Measurements from ENCODE around the gene NR6A1.

The NR6A1 gene

DNA sequence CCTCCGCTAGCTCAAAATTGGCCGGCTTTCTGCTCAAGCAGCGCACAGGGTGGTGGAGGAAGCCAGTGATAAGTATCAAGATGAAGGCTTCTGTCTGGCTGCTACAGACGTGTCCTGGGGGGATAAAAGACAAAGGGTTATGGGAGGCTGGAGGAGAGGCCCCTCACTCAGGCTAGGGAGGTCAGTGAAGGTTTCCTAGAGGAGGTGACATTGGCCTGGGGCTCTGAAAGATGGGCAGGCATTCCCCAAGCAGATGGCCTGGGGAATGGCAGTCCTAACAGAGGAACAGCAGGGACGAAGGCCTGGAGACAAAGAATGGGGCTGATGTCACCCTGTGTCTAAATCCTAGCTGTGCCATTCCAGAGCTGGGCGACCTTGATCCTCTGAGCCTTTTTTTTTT lies 38.1 kb upstream of the NR6A1 start:
- Histone ChIP-seq H4K20me1 (ENCODE audit: insufficient read depth, low read length, poor library complexity, severe bottlenecking) (no peaks in the 10 kb centered on the region), H3K4me3 (ENCODE audit: low read length, poor library complexity, severe bottlenecking) (no peak overlapping the region), H3K36me3 (ENCODE audit: insufficient read depth, low read length) (no peaks in the 10 kb centered on the region), H3K9me3 (ENCODE audit: insufficient read depth, low read depth, low read length) (no peaks in the 10 kb centered on the region), H3K9me2 (replicated peaks; ENCODE audit: low read depth, low read length) (no peaks in the 10 kb centered on the region), H3K79me2 (ENCODE audit: insufficient read depth, low read length) (no peaks in the 10 kb centered on the region), H3K4me1 (ENCODE audit: insufficient read depth, low read length, poor library complexity, severe bottlenecking) (no peaks in the 10 kb centered on the region), H2AFZ (ENCODE audit: low read length) (no peak overlapping the region), H3F3A (ENCODE audit: low read depth) (no peaks in the 10 kb centered on the region), H3K4me2 (ENCODE audit: low read depth, low read length, poor library complexity, severe bottlenecking) (no peak overlapping the region), H3K27me3 (ENCODE audit: insufficient read depth, low read length, poor library complexity, severe bottlenecking) (no peaks in the 10 kb centered on the region), H3K9ac (ENCODE audit: low read depth, low read length, poor library complexity, severe bottlenecking) (no peak overlapping the region)
- no peak for TF ChIP-seq CTCF (conservative IDR thresholded peaks at IDR 0.05; ENCODE audit: low read length)
- no peak for TF ChIP-seq EZH2phosphoT487 (IDR thresholded peaks at IDR 0.05; ENCODE audit: borderline replicate concordance)

DNA sequence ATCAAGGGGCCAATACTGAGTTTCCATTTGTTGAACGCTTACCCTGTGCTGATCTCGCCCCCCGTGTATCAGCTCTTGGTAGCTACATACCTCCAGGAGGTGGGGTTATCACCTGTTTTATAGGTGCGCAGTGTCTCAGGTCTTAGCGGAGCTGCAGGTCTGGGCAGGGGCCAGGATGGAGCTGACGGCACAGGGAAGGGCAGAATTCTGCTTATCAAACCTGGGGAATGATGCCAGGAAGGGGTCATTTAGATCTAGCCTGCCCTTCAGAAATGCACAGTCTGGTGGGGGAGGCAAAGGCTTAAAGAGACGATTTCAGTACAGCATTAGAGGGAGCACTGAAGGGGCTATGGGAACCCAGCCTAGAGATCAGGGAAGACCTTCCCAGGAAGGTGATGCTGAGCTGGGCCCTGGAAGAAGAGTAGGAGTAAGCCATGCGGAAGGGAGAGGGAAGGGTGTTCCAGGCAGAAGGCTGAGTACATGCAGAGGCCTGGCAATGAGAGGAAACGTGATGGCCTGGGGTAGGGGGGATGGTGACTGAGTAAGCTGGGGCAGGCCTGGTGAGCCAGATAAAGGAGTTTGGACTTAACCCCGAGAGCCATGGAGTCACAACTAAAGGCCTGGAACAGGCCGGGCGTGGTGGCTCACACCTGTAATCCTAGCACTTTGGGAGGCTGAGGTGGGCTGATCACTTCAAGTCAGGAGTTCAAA lies 37.3 kb upstream of the NR6A1 start:
- no peaks in the 10 kb centered on the region for H3K9me3 ChIP-seq (ENCODE audit: insufficient read depth, low read depth, low read length)
- H3K4me1 ChIP-seq (ENCODE audit: insufficient read depth, low read length, poor library complexity, severe bottlenecking): no peaks in the 10 kb centered on the region
- no peaks in the 10 kb centered on the region for H3K79me2 ChIP-seq (ENCODE audit: insufficient read depth, low read length)
- no peaks in the 10 kb centered on the region for H3K36me3 ChIP-seq (ENCODE audit: insufficient read depth, low read length)
- H3K9me2 ChIP-seq (replicated peaks; ENCODE audit: low read depth, low read length): no peaks in the 10 kb centered on the region
- H4K20me1 ChIP-seq (ENCODE audit: insufficient read depth, low read length, poor library complexity, severe bottlenecking): no peaks in the 10 kb centered on the region
- no peaks in the 10 kb centered on the region for H3K27me3 ChIP-seq (ENCODE audit: insufficient read depth, low read length, poor library complexity, severe bottlenecking)
- no peak overlapping the region for H3K4me3 ChIP-seq (ENCODE audit: low read length, poor library complexity, severe bottlenecking)
- TF ChIP-seq EZH2phosphoT487 (IDR thresholded peaks at IDR 0.05; ENCODE audit: borderline replicate concordance) (no peak), CTCF (conservative IDR thresholded peaks at IDR 0.05; ENCODE audit: low read length) (no peak)
- no peak overlapping the region for H2AFZ ChIP-seq (ENCODE audit: low read length)
- H3K4me2 ChIP-seq (ENCODE audit: low read depth, low read length, poor library complexity, severe bottlenecking): no peak overlapping the region
- no peak overlapping the region for H3K9ac ChIP-seq (ENCODE audit: low read depth, low read length, poor library complexity, severe bottlenecking)
- H3F3A ChIP-seq (ENCODE audit: low read depth): no peaks in the 10 kb centered on the region

- Histone ChIP-seq H3K9me3 (ENCODE audit: insufficient read depth, low read depth, low read length) (no peaks in the 10 kb centered on the region), H2AFZ (ENCODE audit: low read length) (no peak overlapping the region), H4K20me1 (ENCODE audit: insufficient read depth, low read length, poor library complexity, severe bottlenecking) (no peaks in the 10 kb centered on the region), H3K4me1 (ENCODE audit: insufficient read depth, low read length, poor library complexity, severe bottlenecking) (no peaks in the 10 kb centered on the region), H3F3A (ENCODE audit: low read depth) (no peaks in the 10 kb centered on the region), H3K4me2 (ENCODE audit: low read depth, low read length, poor library complexity, severe bottlenecking) (no peak overlapping the region), H3K36me3 (ENCODE audit: insufficient read depth, low read length) (no peaks in the 10 kb centered on the region), H3K79me2 (ENCODE audit: insufficient read depth, low read length) (no peaks in the 10 kb centered on the region), H3K4me3 (ENCODE audit: low read length, poor library complexity, severe bottlenecking) (no peak overlapping the region), H3K9me2 (replicated peaks; ENCODE audit: low read depth, low read length) (no peaks in the 10 kb centered on the region), H3K9ac (ENCODE audit: low read depth, low read length, poor library complexity, severe bottlenecking) (no peak overlapping the region), H3K27me3 (ENCODE audit: insufficient read depth, low read length, poor library complexity, severe bottlenecking) (no peaks in the 10 kb centered on the region)
- TF ChIP-seq EZH2phosphoT487 (IDR thresholded peaks at IDR 0.05; ENCODE audit: borderline replicate concordance) (no peak), CTCF (conservative IDR thresholded peaks at IDR 0.05; ENCODE audit: low read length) (no peak)
Observed at GRCh38 chr9:124805186-124805585, 34.1 kb upstream of the NR6A1 start.

Data from Loucy (cell line).